Measurements from ENCODE around the gene HPCAL1.

GRCh38 chr2:10297959-10298531, 4.7 kb upstream of the HPCAL1 start:
- no peak for TF ChIP-seq CTCF (IDR thresholded peaks at IDR 0.05)
- TF ChIP-seq POLR2A (IDR thresholded peaks at IDR 0.05) = no peak
